GM23338 (cell line): Measurements from ENCODE around the gene KAT6B.

Experiments used
- CREB1 ChIP-seq: fragments of 250-450 bp; sonication (Bioruptor Pico); IDR thresholded peaks from 2 replicates; pipeline ENCODE4 v1.5.0; 2020; ENCODE audit warnings: low read depth, mild to moderate bottlenecking, moderate library complexity
- CTCF ChIP-seq, 2 experiments: fragments of 200-600 bp in 1 of 2; sonication (generic) in 1 of 2; conservative IDR thresholded peaks; 2 replicates each; pipeline versions ENCODE4 v1.5.1 to v1.6.1; 2016 to 2017; ENCODE audit warnings: antibody characterized with exemption in 2 of 2, low read depth in 2 of 2, mild to moderate bottlenecking in 2 of 2, moderate library complexity in 1 of 2
- ETS1 ChIP-seq: IDR thresholded peaks from 2 replicates; pipeline ENCODE4 v1.6.1; 2016; ENCODE audit warnings: antibody characterized with exemption
- EZH2 ChIP-seq: fragments of 200-600 bp; sonication (generic); IDR thresholded peaks from one replicate; pipeline ENCODE4 v1.8.0; 2017; ENCODE audit warnings: antibody characterized with exemption, mild to moderate bottlenecking, low read depth; ENCODE audit not compliant: unreplicated experiment
- EZH2phosphoT487 ChIP-seq: fragments of 200-600 bp; sonication (generic); IDR thresholded peaks from one replicate; pipeline ENCODE4 v1.8.1; 2018; ENCODE audit warnings: antibody characterized with exemption; ENCODE audit not compliant: unreplicated experiment
- JUNB ChIP-seq: IDR thresholded peaks from one replicate; pipeline ENCODE4 v1.6.1; 2016; ENCODE audit warnings: antibody characterized with exemption; ENCODE audit not compliant: unreplicated experiment
- NANOG ChIP-seq: IDR thresholded peaks from 2 replicates; pipeline ENCODE4 v1.6.1; 2016; ENCODE audit warnings: antibody characterized with exemption, borderline replicate concordance
- POLR2AphosphoS5 ChIP-seq: IDR thresholded peaks from 2 replicates; pipeline ENCODE4 v1.6.1; 2016; ENCODE audit warnings: antibody characterized with exemption, low read depth
- REST ChIP-seq: IDR thresholded peaks from one replicate; pipeline ENCODE4 v1.6.1; 2018; ENCODE audit warnings: antibody characterized with exemption; ENCODE audit not compliant: unreplicated experiment
- STAT1 ChIP-seq: IDR thresholded peaks from one replicate; pipeline ENCODE4 v1.6.1; 2016; ENCODE audit warnings: antibody characterized with exemption; ENCODE audit not compliant: unreplicated experiment
- ZNF114 ChIP-seq: fragments of 250-450 bp; sonication (Bioruptor Pico); IDR thresholded peaks from 2 replicates; pipeline ENCODE4 v1.5.0; 2020; ENCODE audit warnings: mild to moderate bottlenecking, moderate library complexity
- ZNF331 ChIP-seq: fragments of 250-450 bp; sonication (Bioruptor Pico); IDR thresholded peaks from 2 replicates; pipeline ENCODE4 v1.5.0; 2020; ENCODE audit warnings: low read depth, mild to moderate bottlenecking, moderate library complexity

DNA sequence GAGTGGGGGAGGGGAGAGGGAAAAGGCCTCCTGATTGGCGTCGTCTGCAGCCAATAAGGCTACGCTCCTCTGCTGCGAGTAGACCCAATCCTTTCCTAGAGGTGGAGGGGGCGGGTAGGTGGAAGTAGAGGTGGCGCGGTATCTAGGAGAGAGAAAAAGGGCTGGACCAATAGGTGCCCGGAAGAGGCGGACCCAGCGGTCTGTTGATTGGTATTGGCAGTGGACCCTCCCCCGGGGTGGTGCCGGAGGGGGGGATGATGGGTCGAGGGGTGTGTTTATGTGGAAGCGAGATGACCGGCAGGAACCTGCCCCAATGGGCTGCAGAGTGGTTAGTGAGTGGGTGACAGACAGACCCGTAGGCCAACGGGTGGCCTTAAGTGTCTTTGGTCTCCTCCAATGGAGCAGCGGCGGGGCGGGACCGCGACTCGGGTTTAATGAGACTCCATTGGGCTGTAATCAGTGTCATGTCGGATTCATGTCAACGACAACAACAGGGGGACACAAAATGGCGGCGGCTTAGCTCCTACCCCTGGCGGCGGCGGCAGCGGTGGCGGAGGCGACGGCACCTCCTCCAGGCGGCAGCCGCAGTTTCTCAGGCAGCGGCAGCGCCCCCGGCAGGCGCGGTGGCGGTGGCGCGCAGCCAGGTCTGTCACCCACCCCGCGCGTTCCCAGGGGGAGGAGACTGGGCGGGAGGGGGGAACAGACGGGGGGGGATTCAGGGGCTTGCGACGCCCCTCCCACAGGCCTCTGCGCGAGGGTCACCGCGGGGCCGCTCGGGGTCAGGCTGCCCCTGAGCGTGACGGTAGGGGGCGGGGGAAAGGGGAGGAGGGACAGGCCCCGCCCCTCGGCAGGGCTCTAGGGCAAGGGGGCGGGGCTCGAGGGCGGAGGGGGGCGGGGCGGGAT, at the start of gene KAT6B:
- TF ChIP-seq EZH2 (no peak), POLR2AphosphoS5 (no peak; the same call in 1 of the 2 replicates), EZH2phosphoT487 (no peak), ZNF331 (no peak), CTCF (conservative IDR thresholded peaks at IDR 0.05; ENCODE audit: low read depth in 2 of 2) (peak; percentile 9 to 27; a peak in 1 of 4 replicates), CREB1 (CRISPR knock-in tag) (peak; percentile 79), REST (no peak), ETS1 (no peak), STAT1 (no peak), NANOG (no peak), JUNB (no peak), ZNF114 (CRISPR knock-in tag) (no peak)
